CD14-positive monocyte (primary cell): Measurements from ENCODE around the gene MPL. TPM values are rescaled to one million over a fixed set of nuclear protein-coding genes. Genes with fewer than 3 reads are reported as not detected.
A peak's percentile ranks its signal among the peaks of the same experiment; 100 is the strongest.

ENCODE experiments used
- DNase-seq, 3 donors: peaks; one replicate each; pipeline ENCODE4 v3.0.0-alpha.2; 2011 to 2022
- H2AFZ ChIP-seq: 2 replicates; pipeline ENCODE4 v1.6.0; 2012; ENCODE audit warnings: mild to moderate bottlenecking, low read depth, low read length, inconsistent platforms; ENCODE audit not compliant: insufficient read depth, poor library complexity, severe bottlenecking
- H3K27ac ChIP-seq, 2 donors: 1 replicate in 1 of 2; 2 replicates in 1 of 2; pipeline ENCODE4 v1.5.1; 2012 to 2013; ENCODE audit warnings: low read length in 2 of 2, control low read depth in 1 of 2, inconsistent platforms in 1 of 2, low read depth in 1 of 2, mild to moderate bottlenecking in 1 of 2
- H3K27me3 ChIP-seq, 2 donors: one replicate each; pipeline versions ENCODE4 v1.6.0 to v1.6.1; 2011 to 2013; ENCODE audit warnings: low read length in 2 of 2; ENCODE audit not compliant: control insufficient read depth in 2 of 2, insufficient read depth in 2 of 2
- H3K36me3 ChIP-seq, 2 donors: replicated peaks in 1 of 2; 1 replicate in 1 of 2; 2 replicates in 1 of 2; pipeline versions ENCODE4 v1.5.1 to v1.6.1; 2012 to 2013; ENCODE audit warnings: low read length in 2 of 2, control low read depth in 1 of 2, inconsistent platforms in 1 of 2, mild to moderate bottlenecking in 1 of 2; ENCODE audit not compliant: insufficient read depth in 2 of 2, control insufficient read depth in 1 of 2
- H3K4me1 ChIP-seq, 2 donors: 1 replicate in 1 of 2; 2 replicates in 1 of 2; pipeline versions ENCODE4 v1.5.1 to v1.6.1; 2012 to 2013; ENCODE audit warnings: low read length in 2 of 2, control low read depth in 1 of 2, inconsistent platforms in 1 of 2, mild to moderate bottlenecking in 1 of 2, moderate library complexity in 1 of 2; ENCODE audit not compliant: insufficient read depth in 2 of 2, control insufficient read depth in 1 of 2
- H3K4me2 ChIP-seq: replicated peaks from 2 replicates; pipeline ENCODE3; 2012; ENCODE audit warnings: low read length, moderate library complexity, mild to moderate bottlenecking; ENCODE audit not compliant: poor library complexity, severe bottlenecking; ENCODE audit errors: extremely low read depth
- H3K4me3 ChIP-seq, 3 experiments: fragments of 200-600 bp in 1 of 3; sonication (generic) in 1 of 3; replicated peaks in 1 of 3; 1 replicate in 2 of 3; 2 replicates in 1 of 3; pipeline ENCODE4 v1.5.1; 2011 to 2013; ENCODE audit warnings: low read length in 3 of 3, mild to moderate bottlenecking in 3 of 3, control low read depth in 2 of 3, low read depth in 2 of 3, inconsistent platforms in 1 of 3, moderate library complexity in 1 of 3
- H3K79me2 ChIP-seq: 2 replicates; pipeline ENCODE4 v1.6.0; 2012; ENCODE audit warnings: mild to moderate bottlenecking, control low read depth, inconsistent platforms, low read length, moderate library complexity; ENCODE audit not compliant: insufficient read depth
- H3K9ac ChIP-seq: 2 replicates; pipeline ENCODE4 v1.6.0; 2017; ENCODE audit warnings: low read length, mild to moderate bottlenecking; ENCODE audit not compliant: insufficient read depth, poor library complexity, severe bottlenecking
- H3K9me3 ChIP-seq, 2 donors: replicated peaks in 1 of 2; 1 replicate in 1 of 2; 2 replicates in 1 of 2; pipeline versions ENCODE4 v1.5.1 to v1.6.1; 2012 to 2013; ENCODE audit warnings: low read length in 2 of 2, control low read depth in 1 of 2; ENCODE audit not compliant: control insufficient read depth in 1 of 2, insufficient read depth in 1 of 2
- H4K20me1 ChIP-seq: 2 replicates; pipeline ENCODE4 v1.6.0; 2012; ENCODE audit warnings: mild to moderate bottlenecking, low read length, control low read depth, moderate library complexity; ENCODE audit not compliant: insufficient read depth
- H3K27ac Mint-ChIP-seq, 7 donors: one replicate each; pipeline ENCODE4 v1.8.0; 2020; ENCODE audit warnings: mild to moderate bottlenecking in 7 of 7, mixed read lengths in 7 of 7, moderate library complexity in 6 of 7, inconsistent platforms in 2 of 7
- H3K27me3 Mint-ChIP-seq, 3 donors: one replicate each; pipeline ENCODE4 v1.8.0; 2021 to 2022; ENCODE audit warnings: low read depth in 3 of 3, mild to moderate bottlenecking in 3 of 3, mixed read lengths in 3 of 3, moderate library complexity in 3 of 3, inconsistent platforms in 1 of 3
- H3K36me3 Mint-ChIP-seq, 2 donors: one replicate each; pipeline ENCODE4 v1.8.0; 2020; ENCODE audit warnings: mixed read lengths in 2 of 2, inconsistent platforms in 1 of 2, mild to moderate bottlenecking in 1 of 2
- H3K4me1 Mint-ChIP-seq: one replicate; pipeline ENCODE4 v1.8.0; 2020; ENCODE audit warnings: mild to moderate bottlenecking, mixed read lengths
- H3K4me3 Mint-ChIP-seq, 2 donors: one replicate each; pipeline ENCODE4 v1.8.0; 2020; ENCODE audit warnings: mild to moderate bottlenecking in 2 of 2, mixed read lengths in 2 of 2, moderate library complexity in 1 of 2
- H3K9me3 Mint-ChIP-seq, 7 donors: one replicate each; pipeline ENCODE4 v1.8.0; 2020 to 2022; ENCODE audit warnings: mixed read lengths in 7 of 7, mild to moderate bottlenecking in 6 of 7, moderate library complexity in 6 of 7, inconsistent platforms in 2 of 7
- WGBS: methylation state at CpG from one replicate; pipeline ENCODE4 v1.1.5; 2013; ENCODE audit warnings: missing lambda C conversion rate; ENCODE audit not compliant: insufficient coverage; 5-methylcytosine and 5-hydroxymethylcytosine counted together
- intact Hi-C, 2 donors: fragments of 100-400 bp; cut with micrococcal nuclease; formaldehyde crosslinking; loops; one replicate each; pipeline versions ENCODE4 v1.15.0 to v1.15.1; 2023
- polyA plus RNA-seq, 3 donors: library from polyadenylated mRNA; depleted of rRNA in 1 of 3; unstranded in 2 of 3; stranded (reverse) in 1 of 3; fragments of 300-500 nt in 2 of 3; fragments of >200 nt in 1 of 3; fragmentation: Illumina TruSeq in 2 of 3; gene quantifications; 1 replicate in 2 of 3; 2 replicates in 1 of 3; pipeline ENCODE4 v1.2.3, GENCODE V29; 2012 to 2021
- TF ChIP-seq, protein P1 (sequence below): fragments of 200-600 bp; IDR thresholded peaks from one replicate; pipeline ENCODE4 v1.8.0; 2022; ENCODE audit warnings: antibody characterized with exemption, mild to moderate bottlenecking

The MPL gene
- polyA plus RNA-seq, 3 donors = not detected

DNA sequence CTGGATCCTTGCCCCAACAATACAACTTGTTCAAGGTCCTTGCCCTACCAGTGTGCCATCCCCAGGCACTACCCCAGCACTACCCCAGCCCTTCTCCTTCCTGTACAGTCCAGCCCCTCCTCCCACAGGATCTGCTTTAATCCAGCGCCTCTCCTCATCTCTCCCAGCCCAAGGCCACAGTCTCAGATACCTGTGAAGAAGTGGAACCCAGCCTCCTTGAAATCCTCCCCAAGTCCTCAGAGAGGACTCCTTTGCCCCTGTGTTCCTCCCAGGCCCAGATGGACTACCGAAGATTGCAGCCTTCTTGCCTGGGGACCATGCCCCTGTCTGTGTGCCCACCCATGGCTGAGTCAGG is 14.7 kb downstream of the MPL start:
- H3K4me1 ChIP-seq = peaks cover 0 to under 1% of the 10 kb centered on the region in 2 donors
- no peaks in the 10 kb centered on the region for H3K27me3 ChIP-seq
- no peak overlapping the region for H2AFZ ChIP-seq
- no peak for DNase-seq
- peak overlapping the region in 2 of 7 donors; percentile 38 to 49 for H3K27ac Mint-ChIP-seq
- peaks cover 16% of the 10 kb centered on the region for H3K4me1 Mint-ChIP-seq
- 92% methylated on average over 1 of the region's 2 CpGs for WGBS
- no peaks in the 10 kb centered on the region for H3K9me3 ChIP-seq
- H3K27me3 Mint-ChIP-seq = peaks cover 0 to 5% (median 2%) of the 10 kb centered on the region in 3 donors
- H3K27ac ChIP-seq = no peak overlapping the region
- TF ChIP-seq, protein P1, sequence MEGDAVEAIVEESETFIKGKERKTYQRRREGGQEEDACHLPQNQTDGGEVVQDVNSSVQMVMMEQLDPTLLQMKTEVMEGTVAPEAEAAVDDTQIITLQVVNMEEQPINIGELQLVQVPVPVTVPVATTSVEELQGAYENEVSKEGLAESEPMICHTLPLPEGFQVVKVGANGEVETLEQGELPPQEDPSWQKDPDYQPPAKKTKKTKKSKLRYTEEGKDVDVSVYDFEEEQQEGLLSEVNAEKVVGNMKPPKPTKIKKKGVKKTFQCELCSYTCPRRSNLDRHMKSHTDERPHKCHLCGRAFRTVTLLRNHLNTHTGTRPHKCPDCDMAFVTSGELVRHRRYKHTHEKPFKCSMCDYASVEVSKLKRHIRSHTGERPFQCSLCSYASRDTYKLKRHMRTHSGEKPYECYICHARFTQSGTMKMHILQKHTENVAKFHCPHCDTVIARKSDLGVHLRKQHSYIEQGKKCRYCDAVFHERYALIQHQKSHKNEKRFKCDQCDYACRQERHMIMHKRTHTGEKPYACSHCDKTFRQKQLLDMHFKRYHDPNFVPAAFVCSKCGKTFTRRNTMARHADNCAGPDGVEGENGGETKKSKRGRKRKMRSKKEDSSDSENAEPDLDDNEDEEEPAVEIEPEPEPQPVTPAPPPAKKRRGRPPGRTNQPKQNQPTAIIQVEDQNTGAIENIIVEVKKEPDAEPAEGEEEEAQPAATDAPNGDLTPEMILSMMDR = no peak
- no peak overlapping the region for H3K9ac ChIP-seq
- no peak overlapping the region for H3K4me3 Mint-ChIP-seq
- H3K79me2 ChIP-seq = no peaks in the 10 kb centered on the region
- H3K36me3 ChIP-seq = no peaks in the 10 kb centered on the region
- no peaks in the 10 kb centered on the region for H4K20me1 ChIP-seq
- peaks cover 4 to 7% of the 10 kb centered on the region in 2 donors for H3K36me3 Mint-ChIP-seq
- H3K4me2 ChIP-seq = no peak overlapping the region
- no peaks in the 10 kb centered on the region for H3K9me3 Mint-ChIP-seq
- no peak overlapping the region for H3K4me3 ChIP-seq
- intact Hi-C loops = loop anchor here in 1 of 2 donors (5.0 kb wide), 1 partner anchor 35 kb away; the partner anchor contains the start of genes MED8 and SZT2

DNA sequence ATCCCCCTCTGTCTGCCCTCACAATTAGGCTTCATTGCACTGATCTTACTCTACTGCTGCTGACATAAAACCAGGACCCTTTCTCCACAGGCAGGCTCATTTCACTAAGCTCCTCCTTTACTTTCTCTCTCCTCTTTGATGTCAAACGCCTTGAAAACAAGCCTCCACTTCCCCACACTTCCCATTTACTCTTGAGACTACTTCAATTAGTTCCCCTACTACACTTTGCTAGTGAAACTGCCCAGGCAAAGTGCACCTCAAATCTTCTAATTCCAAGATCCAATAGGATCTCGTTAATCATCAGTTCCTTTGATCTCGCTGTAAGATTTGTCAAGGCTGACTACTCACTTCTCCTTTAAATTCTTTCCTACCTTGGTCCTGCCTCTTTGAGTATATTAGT is 15.3 kb downstream of the MPL start:
- intact Hi-C loops = loop anchor here in 1 of 2 donors (5.0 kb wide), 1 partner anchor 34 kb away; the partner anchor contains the start of genes MED8 and SZT2
- H3K9me3 ChIP-seq = no peaks in the 10 kb centered on the region

More for the DNA sequence above, 15.3 kb downstream of the MPL start:
- no peaks in the 10 kb centered on the region for H3K9me3 Mint-ChIP-seq
- H3K27me3 Mint-ChIP-seq = peaks cover 0 to 5% (median 2%) of the 10 kb centered on the region in 3 donors
- no peak overlapping the region for H2AFZ ChIP-seq
- H3K27ac ChIP-seq = no peak overlapping the region
- no peak overlapping the region for H3K9ac ChIP-seq
- H3K4me1 ChIP-seq = peaks cover 4 to 6% of the 10 kb centered on the region in 2 donors
- WGBS = 8% methylated on average over 1 of the region's 3 CpGs
- peaks cover 4 to 7% of the 10 kb centered on the region in 2 donors for H3K36me3 Mint-ChIP-seq
- H3K36me3 ChIP-seq = no peaks in the 10 kb centered on the region
- no peaks in the 10 kb centered on the region for H4K20me1 ChIP-seq
- no peak overlapping the region for H3K4me3 ChIP-seq
- H3K4me2 ChIP-seq = no peak overlapping the region
- TF ChIP-seq, protein P1 = no peak
- H3K27me3 ChIP-seq = no peaks in the 10 kb centered on the region
- H3K4me1 Mint-ChIP-seq = peaks cover 21% of the 10 kb centered on the region
- H3K27ac Mint-ChIP-seq = peak overlapping the region in 3 of 7 donors; percentile 2 to 49 (median 35)
- H3K4me3 Mint-ChIP-seq = no peak overlapping the region
- no peak for DNase-seq
- no peaks in the 10 kb centered on the region for H3K79me2 ChIP-seq
